ENCODE results near the gene ANKIB1.

- TF ChIP-seq, protein P1, sequence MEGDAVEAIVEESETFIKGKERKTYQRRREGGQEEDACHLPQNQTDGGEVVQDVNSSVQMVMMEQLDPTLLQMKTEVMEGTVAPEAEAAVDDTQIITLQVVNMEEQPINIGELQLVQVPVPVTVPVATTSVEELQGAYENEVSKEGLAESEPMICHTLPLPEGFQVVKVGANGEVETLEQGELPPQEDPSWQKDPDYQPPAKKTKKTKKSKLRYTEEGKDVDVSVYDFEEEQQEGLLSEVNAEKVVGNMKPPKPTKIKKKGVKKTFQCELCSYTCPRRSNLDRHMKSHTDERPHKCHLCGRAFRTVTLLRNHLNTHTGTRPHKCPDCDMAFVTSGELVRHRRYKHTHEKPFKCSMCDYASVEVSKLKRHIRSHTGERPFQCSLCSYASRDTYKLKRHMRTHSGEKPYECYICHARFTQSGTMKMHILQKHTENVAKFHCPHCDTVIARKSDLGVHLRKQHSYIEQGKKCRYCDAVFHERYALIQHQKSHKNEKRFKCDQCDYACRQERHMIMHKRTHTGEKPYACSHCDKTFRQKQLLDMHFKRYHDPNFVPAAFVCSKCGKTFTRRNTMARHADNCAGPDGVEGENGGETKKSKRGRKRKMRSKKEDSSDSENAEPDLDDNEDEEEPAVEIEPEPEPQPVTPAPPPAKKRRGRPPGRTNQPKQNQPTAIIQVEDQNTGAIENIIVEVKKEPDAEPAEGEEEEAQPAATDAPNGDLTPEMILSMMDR (IDR thresholded peaks at IDR 0.05): no peak
- TF ChIP-seq EZH2 (IDR thresholded peaks at IDR 0.05): no peak
- TF ChIP-seq EZH2phosphoT487 (IDR thresholded peaks at IDR 0.05): no peak
These were observed 91.0 kb downstream of the ANKIB1 start for GRCh38 chr7:92336662-92337340.

All from neural progenitor cell (in vitro differentiated cells).